ENCODE data around the gene CIC.
"Not testable (repeated sequence)": the region's sequence is repeated elsewhere in the genome, so short reads cannot be mapped to it uniquely, and the experiment has no call there.

CIC gene

GRCh38 chr19:42255766-42256745 lies 13.0 kb upstream of the CIC start:
- no peak for DNase-seq (ENCODE audit: low read depth in 2 of 2)

DNA sequence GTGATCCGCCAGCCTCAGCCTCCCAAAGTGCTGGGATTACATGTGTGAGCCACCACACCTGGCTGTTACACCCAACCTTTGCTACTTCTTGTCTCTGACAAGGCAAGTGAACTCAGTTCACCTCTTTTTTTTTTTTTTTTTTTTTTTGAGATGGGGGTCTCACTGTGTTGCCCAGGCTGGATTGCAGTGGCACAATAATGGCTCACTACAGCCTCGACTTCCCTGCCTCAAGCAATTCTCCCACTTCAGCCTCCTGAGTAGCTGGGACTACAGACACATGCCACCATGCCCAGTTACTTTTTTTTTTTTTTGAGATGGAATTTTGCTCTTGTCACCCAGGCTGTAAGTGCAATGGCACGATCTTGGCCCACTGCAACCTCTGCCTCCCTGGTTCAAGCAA lies 11.2 kb upstream of the CIC start:
- not testable (repeated sequence) for DNase-seq (ENCODE audit: low read depth in 2 of 2)

DNA sequence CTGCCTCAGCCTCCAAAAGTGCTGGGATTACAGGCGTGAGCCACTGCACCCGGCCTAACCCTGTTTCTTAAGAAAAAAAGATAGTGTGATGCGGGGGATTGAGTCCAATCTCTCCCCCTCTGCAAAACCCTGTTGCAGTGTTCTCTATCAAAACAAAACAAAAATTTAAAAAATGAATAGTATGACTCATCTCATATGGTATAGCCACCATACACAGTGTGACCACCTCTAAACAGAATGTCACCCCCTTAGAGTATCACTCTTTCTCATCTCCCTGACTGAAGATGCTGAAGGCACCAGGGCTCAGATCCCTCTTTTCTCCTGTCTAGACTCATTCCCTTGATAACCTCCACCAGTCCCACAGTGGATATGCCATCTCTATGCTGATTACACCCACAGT lies 7.3 kb upstream of the CIC start:
- DNase-seq (ENCODE audit: low read depth in 2 of 2), result no peak

DNA sequence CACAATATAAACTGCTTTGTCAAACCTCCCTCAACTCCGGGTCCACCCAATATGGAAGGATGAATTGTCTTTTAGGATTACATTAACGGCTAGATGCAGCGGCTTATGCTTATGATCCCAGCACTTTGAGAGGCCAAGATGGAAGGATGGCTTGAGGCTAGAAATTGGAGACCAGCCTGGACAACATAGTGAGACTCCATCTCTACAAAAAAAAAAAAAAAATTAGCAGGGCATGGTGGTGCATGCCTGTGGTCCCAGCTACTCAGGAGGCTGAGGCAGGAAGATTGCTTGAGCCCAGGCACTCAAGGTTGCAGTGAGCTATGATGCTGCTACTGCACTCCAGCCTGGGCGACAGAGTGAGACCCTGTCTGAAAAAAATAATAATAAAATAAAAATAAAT lies 2.9 kb upstream of the CIC start:
- not testable (repeated sequence) for DNase-seq (ENCODE audit: low read depth in 2 of 2)

- not testable (repeated sequence) for DNase-seq (ENCODE audit: low read depth in 2 of 2)
Observed at GRCh38 chr19:42266928-42267603, 2.0 kb upstream of the CIC start.

DNA sequence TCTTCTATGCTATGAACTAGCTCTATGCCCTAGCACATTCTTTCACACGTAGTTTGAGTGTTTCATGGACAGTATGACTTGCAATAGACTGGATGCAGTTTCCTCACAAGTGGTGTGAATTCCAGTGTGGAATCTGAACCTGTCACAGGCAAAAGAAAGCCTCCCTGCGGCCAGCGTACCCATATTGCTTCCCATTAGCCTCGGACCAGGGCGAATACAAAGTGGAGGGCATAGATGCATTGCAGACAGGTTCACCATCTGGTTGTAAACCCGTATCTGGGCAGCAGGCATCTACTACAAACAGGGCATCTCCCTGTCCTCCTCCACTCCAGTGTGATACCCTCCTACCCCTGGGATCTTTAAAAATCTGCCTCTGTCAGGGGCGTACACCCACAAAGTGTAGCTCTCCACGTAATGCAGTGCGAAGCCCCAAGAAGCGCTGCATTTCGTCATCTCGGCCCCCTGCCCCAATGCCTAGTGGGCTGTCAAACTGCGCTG lies 1.4 kb upstream of the CIC start:
- DNase-seq (ENCODE audit: low read depth in 2 of 2), result no peak

- DNase-seq (ENCODE audit: low read depth in 2 of 2), result peak; percentile 95 to 97
Observed at GRCh38 chr19:42268142-42268703, 829 bp upstream of the CIC start.

DNA sequence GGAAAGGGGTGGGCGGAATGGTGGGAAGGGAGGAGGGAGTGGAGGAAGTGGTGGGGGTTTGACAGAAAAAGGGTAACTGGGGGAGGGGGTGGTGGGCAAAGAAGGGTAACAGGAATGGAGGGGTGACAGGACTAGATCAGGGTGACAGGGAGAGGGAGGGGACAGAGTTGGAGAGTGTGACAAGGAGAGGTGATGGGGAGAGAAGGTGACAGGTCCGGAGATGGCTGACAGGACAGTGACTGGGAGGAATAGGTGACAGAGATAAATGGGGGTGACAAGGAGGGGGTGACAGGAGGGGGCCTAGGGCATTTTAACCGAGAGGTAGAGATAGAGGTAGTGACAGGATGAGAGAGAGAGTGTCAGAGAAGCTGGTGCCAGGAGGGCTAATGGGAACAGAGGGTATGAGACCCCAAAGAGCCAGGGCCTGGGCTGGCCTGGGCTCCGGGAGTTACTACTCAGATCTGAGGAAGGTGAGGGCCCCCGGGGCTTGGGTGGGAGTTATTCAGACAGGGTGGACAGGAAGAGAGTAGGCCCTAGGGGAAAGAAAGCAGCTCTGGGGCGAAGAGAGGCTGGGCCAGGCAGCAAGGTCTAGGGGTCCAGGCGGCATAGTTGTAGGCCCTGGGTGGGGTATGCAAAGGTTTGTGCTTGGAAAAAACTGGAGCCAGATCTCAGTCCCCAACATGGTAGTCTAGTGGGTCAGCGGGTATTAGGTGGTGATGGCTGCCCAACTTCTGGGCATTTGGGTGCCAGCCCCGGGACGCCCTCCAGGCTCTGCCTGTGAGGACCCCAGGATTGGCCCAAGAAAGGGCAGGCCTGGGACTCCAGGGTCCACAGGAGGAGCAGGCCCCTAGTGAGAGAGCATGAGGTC lies 660 bp downstream of the CIC start:
- no peak for DNase-seq (ENCODE audit: low read depth in 2 of 2)

DNA sequence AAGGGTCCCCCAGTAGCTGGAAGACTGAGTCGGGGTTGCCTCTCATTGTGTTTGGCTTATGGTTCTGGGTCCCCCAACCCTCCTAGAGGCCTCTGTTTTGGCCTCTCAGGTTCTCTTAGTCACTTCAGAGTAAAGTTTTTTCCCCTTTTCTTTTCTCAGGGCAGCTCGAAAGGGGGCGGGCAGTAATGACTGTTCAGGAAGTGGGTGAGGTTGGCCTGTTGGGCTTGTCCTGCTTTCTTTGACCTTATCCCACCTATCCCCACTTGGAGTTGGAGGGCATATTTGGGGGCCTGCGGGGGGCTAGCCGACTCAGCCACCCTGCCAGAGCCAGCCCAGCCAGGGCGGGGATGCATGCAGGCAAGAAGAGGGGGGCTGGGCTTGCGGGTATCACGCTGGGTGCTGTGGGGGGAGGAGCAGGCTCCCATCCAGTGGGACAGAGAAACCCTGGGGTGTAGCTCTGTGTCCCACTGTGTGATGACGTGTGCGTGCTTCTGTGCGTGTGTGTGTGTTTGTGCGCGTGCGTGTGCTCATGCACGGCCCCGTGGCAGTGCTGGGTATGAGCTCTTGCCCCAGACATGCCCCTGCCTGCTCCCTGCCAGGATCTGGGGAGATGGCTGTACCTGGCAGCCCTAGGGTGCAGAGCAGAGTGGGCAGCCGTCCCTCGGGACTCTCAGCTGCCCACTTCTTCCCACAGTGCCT lies 1.4 kb downstream of the CIC start:
- peak; percentile 43 to 52 for DNase-seq (ENCODE audit: low read depth in 2 of 2)

- no peak for DNase-seq (ENCODE audit: low read depth in 2 of 2)
Observed at GRCh38 chr19:42271045-42271419, 2.0 kb downstream of the CIC start.

DNA sequence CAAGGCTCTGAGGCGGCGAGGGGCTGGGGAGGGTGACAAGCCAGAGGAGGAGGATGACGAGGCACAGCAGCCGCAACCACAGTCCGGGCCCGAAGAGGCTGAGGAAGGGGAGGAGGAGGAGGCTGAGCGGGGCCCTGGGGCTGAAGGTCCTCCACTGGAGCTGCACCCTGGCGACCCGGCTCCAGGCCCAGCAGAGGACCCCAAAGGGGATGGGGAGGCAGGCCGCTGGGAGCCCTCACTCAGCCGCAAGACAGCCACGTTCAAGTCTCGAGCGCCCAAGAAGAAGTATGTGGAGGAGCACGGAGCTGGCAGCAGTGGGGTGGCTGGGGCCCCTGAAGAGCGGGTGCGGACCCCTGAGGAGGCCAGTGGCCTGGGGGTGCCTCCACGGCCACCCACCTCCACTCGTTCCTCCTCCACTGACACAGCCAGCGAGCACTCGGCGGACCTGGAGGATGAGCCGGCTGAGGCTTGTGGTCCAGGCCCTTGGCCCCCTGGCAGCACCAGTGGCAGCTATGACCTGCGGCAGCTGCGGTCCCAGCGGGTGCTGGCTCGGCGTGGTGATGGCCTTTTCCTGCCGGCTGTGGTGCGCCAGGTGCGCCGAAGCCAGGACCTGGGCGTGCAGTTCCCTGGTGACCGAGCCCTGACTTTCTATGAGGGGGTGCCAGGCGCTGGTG lies 2.9 kb downstream of the CIC start:
- DNase-seq (ENCODE audit: low read depth in 2 of 2), result no peak

- DNase-seq (ENCODE audit: low read depth in 2 of 2), result no peak
Observed at GRCh38 chr19:42272535-42272897, 3.5 kb downstream of the CIC start.

DNA sequence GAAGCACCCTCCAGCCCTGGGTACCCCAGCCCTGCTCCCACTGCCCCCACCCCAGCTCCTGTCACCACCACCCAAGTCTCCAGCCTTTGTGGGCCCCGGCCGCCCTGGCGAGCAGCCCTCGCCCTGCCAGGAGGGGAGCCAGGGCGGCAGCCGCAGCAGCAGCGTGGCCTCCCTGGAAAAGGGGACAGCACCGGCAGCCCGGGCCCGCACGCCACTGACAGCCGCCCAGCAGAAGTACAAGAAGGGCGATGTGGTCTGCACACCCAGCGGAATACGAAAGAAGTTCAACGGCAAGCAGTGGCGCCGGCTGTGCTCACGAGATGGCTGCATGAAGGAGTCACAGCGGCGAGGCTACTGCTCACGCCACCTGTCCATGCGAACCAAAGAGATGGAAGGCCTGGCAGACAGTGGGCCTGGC lies 3.9 kb downstream of the CIC start:
- DNase-seq (ENCODE audit: low read depth in 2 of 2), result no peak

DNA sequence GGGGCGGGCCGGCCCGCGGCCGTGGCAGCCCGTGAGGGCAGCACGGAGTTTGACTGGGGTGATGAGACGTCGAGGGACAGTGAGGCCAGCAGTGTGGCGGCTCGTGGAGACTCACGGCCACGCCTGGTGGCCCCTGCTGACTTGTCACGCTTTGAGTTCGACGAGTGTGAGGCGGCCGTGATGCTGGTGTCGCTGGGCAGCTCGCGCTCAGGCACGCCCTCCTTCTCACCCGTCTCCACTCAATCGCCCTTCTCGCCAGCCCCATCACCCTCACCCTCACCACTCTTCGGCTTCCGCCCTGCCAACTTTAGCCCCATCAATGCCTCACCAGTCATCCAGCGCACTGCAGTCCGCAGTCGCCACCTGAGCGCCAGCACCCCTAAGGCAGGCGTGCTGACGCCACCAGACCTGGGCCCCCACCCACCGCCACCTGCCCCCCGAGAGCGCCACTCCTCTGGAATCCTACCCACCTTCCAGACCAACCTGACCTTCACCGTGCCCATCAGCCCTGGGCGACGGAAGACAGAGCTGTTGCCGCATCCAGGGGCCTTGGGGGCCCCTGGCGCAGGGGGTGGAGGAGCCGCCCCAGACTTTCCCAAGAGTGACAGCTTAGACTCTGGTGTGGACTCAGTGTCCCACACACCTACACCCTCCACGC lies 4.5 kb downstream of the CIC start:
- DNase-seq (ENCODE audit: low read depth in 2 of 2), result no peak

- no peak for DNase-seq (ENCODE audit: low read depth in 2 of 2)
Observed at GRCh38 chr19:42274065-42274682, 5.1 kb downstream of the CIC start.

DNA sequence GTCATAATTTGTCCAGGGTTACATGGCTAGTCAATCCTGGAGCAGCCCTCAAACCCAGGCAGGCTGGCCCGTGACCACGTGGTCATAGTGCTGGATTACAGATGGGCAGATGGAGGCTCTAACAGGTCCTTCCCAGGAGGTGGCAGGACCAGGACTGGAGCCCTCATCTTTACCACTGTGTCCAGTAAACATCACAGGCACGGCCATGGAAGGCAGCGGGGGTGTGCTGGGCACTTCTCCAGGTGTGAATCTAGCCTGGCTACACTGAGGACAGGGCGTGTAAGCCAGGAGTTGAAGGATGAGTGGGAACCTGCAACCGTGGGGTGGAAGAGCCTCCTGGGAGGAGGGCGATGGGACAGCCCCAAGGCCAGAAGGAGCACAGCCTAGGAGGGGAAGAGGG lies 6.1 kb downstream of the CIC start:
- no peak for DNase-seq (ENCODE audit: low read depth in 2 of 2)

DNA sequence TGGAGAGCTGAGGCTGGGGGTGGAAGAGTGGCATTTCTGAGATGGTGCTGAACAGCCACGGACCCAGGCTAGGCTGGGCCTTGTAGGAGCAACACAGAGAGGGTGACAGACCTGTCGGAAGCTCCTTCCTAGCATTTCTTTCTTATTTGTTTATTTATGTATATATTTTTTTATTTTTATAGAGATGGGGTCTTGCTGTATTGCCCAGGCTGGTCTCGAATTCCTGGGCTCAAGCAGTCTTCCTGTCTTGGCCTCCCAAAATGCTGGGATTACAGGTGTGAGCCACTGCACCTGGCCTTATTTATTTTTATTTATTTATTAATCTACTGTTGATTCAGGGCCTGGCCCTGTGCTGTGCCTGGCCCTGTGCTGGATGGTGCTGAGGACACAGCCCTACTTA lies 6.5 kb downstream of the CIC start:
- no peak for DNase-seq (ENCODE audit: low read depth in 2 of 2)

DNA sequence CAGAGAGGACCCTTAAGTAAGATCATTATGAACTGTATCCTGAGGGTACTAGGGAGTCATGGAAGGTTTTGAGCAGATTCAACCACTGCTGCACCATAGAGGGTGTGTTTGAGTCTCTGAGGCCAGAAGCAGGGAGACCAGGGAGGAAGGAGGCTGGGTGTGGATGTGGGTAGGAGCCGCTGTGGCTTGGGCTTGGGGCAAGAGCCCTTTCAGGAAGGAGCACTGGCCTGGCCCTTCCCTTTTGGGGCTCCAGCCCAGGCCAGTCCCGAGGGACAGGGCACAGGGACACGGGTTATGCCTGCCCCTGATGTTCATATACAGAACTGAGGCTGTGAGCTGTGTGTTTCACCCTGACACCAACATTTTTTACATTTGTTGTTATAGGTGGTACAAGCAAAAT lies 7.2 kb downstream of the CIC start:
- no peak for DNase-seq (ENCODE audit: low read depth in 2 of 2)

- no peak for DNase-seq (ENCODE audit: low read depth in 2 of 2)
Observed at GRCh38 chr19:42276821-42277220, 7.8 kb downstream of the CIC start.
